Measurements from ENCODE around the gene SNX1.
"Not testable (repeated sequence)": the region's sequence is repeated elsewhere in the genome, so short reads cannot be mapped to it uniquely, and the experiment has no call there.

SNX1 gene

GRCh38 chr15:64095795-64096667 lies at the start of gene SNX1:
SNX1 (plus strand) TSS chr15:64095982; CDS start chr15:64096014, 32 bp downstream.
- DNase-seq, result peak; percentile 98

- peak; percentile 73 for DNase-seq
Measured at GRCh38 chr15:64046421-64047153, 49.2 kb upstream of the SNX1 start, which contains the start of gene DAPK2. DAPK2 (minus strand) TSS chr15:64046485; CDS start chr15:64040261, 6,224 bp downstream.

GRCh38 chr15:64048781-64049460 lies 46.9 kb upstream of the SNX1 start:
- DNase-seq, result no peak

GRCh38 chr15:64050281-64051092 lies 45.3 kb upstream of the SNX1 start:
- no peak for DNase-seq

GRCh38 chr15:64051093-64051402 lies 44.7 kb upstream of the SNX1 start:
- DNase-seq, result no peak

GRCh38 chr15:64051407-64052259 lies 44.1 kb upstream of the SNX1 start:
- DNase-seq, result no peak

- no peak for DNase-seq
Measured at GRCh38 chr15:64052925-64053491, 42.8 kb upstream of the SNX1 start.

- DNase-seq, result not testable (repeated sequence)
Measured at GRCh38 chr15:64053674-64054073, 42.1 kb upstream of the SNX1 start.

- no peak for DNase-seq
Measured at GRCh38 chr15:64058279-64058678, 37.5 kb upstream of the SNX1 start.

GRCh38 chr15:64059104-64059503 lies 36.7 kb upstream of the SNX1 start:
- DNase-seq, result not testable (repeated sequence)

- DNase-seq, result no peak
Measured at GRCh38 chr15:64060716-64061115, 35.1 kb upstream of the SNX1 start.

GRCh38 chr15:64066451-64066850 lies 29.3 kb upstream of the SNX1 start:
- no peak for DNase-seq

- peak; percentile 78 for DNase-seq
Measured at GRCh38 chr15:64067564-64068030, 28.2 kb upstream of the SNX1 start.

GRCh38 chr15:64068133-64068532 lies 27.6 kb upstream of the SNX1 start:
- no peak for DNase-seq

GRCh38 chr15:64070106-64070505 lies 25.7 kb upstream of the SNX1 start:
- no peak for DNase-seq

- no peak for DNase-seq
Measured at GRCh38 chr15:64070965-64071851, 24.6 kb upstream of the SNX1 start.

GRCh38 chr15:64071931-64072765 lies 23.6 kb upstream of the SNX1 start:
- no peak for DNase-seq

GRCh38 chr15:64072812-64073211 lies 23.0 kb upstream of the SNX1 start:
- DNase-seq, result no peak

- DNase-seq, result not testable (repeated sequence)
Measured at GRCh38 chr15:64073496-64073895, 22.3 kb upstream of the SNX1 start.
